Measurements from ENCODE around the gene RETREG3. TPM values are rescaled to one million over a fixed set of nuclear protein-coding genes. Genes with fewer than 3 reads are reported as not detected.

The RETREG3 gene
- total and polyA plus RNA-seq, 2 of the 13 experiments (the other 11 are each of a cell fraction or from before 2014, with no cell fraction given) = 47.0 to 55.8 TPM

DNA sequence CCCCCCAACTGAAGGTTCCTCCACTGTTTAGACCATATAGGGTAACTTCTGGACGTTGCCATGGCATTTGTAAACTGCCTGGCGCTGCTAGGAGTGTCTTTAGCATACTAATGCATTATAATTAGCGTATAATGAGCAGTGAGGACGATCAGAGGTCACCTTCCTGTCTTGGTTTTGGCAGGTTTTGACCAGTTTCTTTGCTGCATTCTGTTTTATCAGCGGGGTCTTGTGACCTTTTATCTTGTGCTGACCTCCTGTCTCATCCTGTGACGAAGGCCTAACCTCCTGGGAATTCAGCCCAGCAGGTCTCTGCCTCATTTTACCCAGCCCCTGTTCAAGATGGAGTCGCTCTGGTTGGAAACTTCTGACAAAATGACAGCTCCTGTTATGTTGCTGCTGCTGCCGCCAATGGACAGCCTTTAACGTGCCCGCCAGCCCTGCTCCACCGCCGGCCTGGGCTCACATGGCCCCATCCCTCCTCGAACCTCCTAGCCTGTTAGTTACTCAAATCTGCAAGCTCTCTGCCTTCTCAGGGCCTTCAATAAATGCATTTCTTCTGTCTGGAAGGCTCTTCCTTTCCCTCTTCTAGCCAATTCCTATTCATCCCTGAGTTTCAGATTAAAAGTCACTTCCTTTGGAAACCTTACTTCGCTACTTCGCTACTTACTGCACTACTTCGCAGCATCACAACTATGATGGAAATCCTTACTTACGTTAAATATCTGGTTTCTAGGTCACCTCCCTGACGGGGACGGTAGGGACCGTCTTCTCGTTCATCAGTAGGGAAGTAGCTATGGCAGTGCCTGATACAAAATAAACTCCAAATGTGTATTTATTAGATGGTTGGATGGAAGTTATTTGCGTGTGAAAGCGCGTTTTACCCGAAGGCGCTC, 73.8 kb downstream of the RETREG3 start (continued):
- TF ChIP-seq ARNTL (CRISPR knock-in tag; IDR thresholded peaks at IDR 0.05) (no peak), BHLHE40 (IDR thresholded peaks at IDR 0.05; ENCODE audit: low read length) (no peak), SPEN (CRISPR knock-in tag; IDR thresholded peaks at IDR 0.05; ENCODE audit: low read depth) (no peak), HNRNPUL1 (IDR thresholded peaks at IDR 0.05; ENCODE audit: low read depth, low read length) (no peak), ZFP62 (CRISPR knock-in tag; IDR thresholded peaks at IDR 0.05) (no peak), FOXJ3 (CRISPR knock-in tag; IDR thresholded peaks at IDR 0.05; ENCODE audit: borderline replicate concordance) (no peak; the same call in 1 of the 2 replicates), ZNF556 (CRISPR knock-in tag; IDR thresholded peaks at IDR 0.05; ENCODE audit: borderline replicate concordance) (no peak), WIZ (CRISPR knock-in tag; IDR thresholded peaks at IDR 0.05) (peak; percentile 82)
- TF ChIP-seq, protein P1, sequence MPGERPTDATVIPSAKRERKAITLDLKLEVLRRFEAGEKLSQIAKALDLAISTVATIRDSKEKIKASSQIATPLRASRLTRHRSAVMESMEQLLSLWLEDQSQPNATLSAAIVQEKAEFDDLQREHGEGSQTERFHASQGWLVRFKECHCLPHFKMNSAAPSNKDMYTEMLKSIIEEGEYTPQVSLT (CRISPR knock-in tag; IDR thresholded peaks at IDR 0.05; ENCODE audit: borderline replicate concordance, low read depth) = no peak
- TF ChIP-seq, protein P2, sequence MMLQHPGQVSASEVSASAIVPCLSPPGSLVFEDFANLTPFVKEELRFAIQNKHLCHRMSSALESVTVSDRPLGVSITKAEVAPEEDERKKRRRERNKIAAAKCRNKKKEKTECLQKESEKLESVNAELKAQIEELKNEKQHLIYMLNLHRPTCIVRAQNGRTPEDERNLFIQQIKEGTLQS (CRISPR knock-in tag; IDR thresholded peaks at IDR 0.05) = no peak
- TF ChIP-seq, protein P3, sequence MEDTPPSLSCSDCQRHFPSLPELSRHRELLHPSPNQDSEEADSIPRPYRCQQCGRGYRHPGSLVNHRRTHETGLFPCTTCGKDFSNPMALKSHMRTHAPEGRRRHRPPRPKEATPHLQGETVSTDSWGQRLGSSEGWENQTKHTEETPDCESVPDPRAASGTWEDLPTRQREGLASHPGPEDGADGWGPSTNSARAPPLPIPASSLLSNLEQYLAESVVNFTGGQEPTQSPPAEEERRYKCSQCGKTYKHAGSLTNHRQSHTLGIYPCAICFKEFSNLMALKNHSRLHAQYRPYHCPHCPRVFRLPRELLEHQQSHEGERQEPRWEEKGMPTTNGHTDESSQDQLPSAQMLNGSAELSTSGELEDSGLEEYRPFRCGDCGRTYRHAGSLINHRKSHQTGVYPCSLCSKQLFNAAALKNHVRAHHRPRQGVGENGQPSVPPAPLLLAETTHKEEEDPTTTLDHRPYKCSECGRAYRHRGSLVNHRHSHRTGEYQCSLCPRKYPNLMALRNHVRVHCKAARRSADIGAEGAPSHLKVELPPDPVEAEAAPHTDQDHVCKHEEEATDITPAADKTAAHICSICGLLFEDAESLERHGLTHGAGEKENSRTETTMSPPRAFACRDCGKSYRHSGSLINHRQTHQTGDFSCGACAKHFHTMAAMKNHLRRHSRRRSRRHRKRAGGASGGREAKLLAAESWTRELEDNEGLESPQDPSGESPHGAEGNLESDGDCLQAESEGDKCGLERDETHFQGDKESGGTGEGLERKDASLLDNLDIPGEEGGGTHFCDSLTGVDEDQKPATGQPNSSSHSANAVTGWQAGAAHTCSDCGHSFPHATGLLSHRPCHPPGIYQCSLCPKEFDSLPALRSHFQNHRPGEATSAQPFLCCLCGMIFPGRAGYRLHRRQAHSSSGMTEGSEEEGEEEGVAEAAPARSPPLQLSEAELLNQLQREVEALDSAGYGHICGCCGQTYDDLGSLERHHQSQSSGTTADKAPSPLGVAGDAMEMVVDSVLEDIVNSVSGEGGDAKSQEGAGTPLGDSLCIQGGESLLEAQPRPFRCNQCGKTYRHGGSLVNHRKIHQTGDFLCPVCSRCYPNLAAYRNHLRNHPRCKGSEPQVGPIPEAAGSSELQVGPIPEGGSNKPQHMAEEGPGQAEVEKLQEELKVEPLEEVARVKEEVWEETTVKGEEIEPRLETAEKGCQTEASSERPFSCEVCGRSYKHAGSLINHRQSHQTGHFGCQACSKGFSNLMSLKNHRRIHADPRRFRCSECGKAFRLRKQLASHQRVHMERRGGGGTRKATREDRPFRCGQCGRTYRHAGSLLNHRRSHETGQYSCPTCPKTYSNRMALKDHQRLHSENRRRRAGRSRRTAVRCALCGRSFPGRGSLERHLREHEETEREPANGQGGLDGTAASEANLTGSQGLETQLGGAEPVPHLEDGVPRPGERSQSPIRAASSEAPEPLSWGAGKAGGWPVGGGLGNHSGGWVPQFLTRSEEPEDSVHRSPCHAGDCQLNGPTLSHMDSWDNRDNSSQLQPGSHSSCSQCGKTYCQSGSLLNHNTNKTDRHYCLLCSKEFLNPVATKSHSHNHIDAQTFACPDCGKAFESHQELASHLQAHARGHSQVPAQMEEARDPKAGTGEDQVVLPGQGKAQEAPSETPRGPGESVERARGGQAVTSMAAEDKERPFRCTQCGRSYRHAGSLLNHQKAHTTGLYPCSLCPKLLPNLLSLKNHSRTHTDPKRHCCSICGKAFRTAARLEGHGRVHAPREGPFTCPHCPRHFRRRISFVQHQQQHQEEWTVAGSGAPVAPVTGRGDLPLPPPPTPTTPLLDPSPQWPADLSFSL (CRISPR knock-in tag; IDR thresholded peaks at IDR 0.05) = no peak
- TF ChIP-seq, protein P4, sequence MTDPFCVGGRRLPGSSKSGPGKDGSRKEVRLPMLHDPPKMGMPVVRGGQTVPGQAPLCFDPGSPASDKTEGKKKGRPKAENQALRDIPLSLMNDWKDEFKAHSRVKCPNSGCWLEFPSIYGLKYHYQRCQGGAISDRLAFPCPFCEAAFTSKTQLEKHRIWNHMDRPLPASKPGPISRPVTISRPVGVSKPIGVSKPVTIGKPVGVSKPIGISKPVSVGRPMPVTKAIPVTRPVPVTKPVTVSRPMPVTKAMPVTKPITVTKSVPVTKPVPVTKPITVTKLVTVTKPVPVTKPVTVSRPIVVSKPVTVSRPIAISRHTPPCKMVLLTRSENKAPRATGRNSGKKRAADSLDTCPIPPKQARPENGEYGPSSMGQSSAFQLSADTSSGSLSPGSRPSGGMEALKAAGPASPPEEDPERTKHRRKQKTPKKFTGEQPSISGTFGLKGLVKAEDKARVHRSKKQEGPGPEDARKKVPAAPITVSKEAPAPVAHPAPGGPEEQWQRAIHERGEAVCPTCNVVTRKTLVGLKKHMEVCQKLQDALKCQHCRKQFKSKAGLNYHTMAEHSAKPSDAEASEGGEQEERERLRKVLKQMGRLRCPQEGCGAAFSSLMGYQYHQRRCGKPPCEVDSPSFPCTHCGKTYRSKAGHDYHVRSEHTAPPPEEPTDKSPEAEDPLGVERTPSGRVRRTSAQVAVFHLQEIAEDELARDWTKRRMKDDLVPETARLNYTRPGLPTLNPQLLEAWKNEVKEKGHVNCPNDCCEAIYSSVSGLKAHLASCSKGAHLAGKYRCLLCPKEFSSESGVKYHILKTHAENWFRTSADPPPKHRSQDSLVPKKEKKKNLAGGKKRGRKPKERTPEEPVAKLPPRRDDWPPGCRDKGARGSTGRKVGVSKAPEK (CRISPR knock-in tag; IDR thresholded peaks at IDR 0.05; ENCODE audit: borderline replicate concordance) = no peak; the same call in 1 of the 2 replicates
- TF ChIP-seq, protein P5, sequence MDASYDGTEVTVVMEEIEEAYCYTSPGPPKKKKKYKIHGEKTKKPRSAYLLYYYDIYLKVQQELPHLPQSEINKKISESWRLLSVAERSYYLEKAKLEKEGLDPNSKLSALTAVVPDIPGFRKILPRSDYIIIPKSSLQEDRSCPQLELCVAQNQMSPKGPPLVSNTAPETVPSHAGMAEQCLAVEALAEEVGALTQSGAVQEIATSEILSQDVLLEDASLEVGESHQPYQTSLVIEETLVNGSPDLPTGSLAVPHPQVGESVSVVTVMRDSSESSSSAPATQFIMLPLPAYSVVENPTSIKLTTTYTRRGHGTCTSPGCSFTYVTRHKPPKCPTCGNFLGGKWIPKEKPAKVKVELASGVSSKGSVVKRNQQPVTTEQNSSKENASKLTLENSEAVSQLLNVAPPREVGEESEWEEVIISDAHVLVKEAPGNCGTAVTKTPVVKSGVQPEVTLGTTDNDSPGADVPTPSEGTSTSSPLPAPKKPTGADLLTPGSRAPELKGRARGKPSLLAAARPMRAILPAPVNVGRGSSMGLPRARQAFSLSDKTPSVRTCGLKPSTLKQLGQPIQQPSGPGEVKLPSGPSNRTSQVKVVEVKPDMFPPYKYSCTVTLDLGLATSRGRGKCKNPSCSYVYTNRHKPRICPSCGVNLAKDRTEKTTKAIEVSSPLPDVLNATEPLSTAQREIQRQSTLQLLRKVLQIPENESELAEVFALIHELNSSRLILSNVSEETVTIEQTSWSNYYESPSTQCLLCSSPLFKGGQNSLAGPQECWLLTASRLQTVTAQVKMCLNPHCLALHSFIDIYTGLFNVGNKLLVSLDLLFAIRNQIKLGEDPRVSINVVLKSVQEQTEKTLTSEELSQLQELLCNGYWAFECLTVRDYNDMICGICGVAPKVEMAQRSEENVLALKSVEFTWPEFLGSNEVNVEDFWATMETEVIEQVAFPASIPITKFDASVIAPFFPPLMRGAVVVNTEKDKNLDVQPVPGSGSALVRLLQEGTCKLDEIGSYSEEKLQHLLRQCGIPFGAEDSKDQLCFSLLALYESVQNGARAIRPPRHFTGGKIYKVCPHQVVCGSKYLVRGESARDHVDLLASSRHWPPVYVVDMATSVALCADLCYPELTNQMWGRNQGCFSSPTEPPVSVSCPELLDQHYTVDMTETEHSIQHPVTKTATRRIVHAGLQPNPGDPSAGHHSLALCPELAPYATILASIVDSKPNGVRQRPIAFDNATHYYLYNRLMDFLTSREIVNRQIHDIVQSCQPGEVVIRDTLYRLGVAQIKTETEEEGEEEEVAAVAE (CRISPR knock-in tag; IDR thresholded peaks at IDR 0.05; ENCODE audit: borderline replicate concordance) = peak; percentile 73; the same call in 1 of the 2 replicates

All from HepG2 (cell line).